ENCODE measurements around the gene POLR2E. TPM values are rescaled to one million over a fixed set of nuclear protein-coding genes. Genes with fewer than 3 reads are reported as not detected.

POLR2E gene
- total and polyA plus RNA-seq, 2 experiments from 2014 or later: 371 to 487 TPM

DNA sequence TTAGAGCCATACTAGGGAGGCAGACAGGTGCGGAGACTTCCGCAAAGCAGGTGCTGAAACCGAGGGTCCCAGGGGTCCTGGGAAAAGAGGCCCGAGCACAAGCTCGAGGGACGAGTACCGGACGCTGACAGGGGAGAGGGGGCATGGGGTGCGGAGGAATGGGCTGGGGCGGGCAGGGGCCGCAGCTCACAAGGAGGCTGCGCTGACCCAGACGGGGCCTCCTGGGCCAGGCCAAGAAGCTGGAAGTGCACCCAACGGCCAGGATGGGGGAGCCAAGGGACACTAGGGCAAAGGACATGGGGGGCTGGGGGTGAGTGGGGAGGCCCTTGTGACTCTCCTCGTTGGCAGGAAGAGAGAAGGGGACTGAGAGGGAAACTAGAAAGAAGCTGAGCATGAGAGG lies 1.8 kb downstream of the POLR2E start:
- Histone ChIP-seq H3K4me1 (ENCODE audit: low read depth) (peaks cover 6% of the 10 kb centered on the region), H3K27me3 (no peaks in the 10 kb centered on the region), H3K4me3 (no peak overlapping the region), H3K9me3 (ENCODE audit: low read depth) (no peaks in the 10 kb centered on the region), H3K36me3 (peaks cover 18% of the 10 kb centered on the region), H3K27ac (no peak overlapping the region)
- no peak for DNase-seq (ENCODE audit: low read depth in 1 of 2, low spot score in 1 of 2)
- TF ChIP-seq, protein P1, sequence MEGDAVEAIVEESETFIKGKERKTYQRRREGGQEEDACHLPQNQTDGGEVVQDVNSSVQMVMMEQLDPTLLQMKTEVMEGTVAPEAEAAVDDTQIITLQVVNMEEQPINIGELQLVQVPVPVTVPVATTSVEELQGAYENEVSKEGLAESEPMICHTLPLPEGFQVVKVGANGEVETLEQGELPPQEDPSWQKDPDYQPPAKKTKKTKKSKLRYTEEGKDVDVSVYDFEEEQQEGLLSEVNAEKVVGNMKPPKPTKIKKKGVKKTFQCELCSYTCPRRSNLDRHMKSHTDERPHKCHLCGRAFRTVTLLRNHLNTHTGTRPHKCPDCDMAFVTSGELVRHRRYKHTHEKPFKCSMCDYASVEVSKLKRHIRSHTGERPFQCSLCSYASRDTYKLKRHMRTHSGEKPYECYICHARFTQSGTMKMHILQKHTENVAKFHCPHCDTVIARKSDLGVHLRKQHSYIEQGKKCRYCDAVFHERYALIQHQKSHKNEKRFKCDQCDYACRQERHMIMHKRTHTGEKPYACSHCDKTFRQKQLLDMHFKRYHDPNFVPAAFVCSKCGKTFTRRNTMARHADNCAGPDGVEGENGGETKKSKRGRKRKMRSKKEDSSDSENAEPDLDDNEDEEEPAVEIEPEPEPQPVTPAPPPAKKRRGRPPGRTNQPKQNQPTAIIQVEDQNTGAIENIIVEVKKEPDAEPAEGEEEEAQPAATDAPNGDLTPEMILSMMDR (IDR thresholded peaks at IDR 0.05; ENCODE audit: low read depth, low read length): no peak

DNA sequence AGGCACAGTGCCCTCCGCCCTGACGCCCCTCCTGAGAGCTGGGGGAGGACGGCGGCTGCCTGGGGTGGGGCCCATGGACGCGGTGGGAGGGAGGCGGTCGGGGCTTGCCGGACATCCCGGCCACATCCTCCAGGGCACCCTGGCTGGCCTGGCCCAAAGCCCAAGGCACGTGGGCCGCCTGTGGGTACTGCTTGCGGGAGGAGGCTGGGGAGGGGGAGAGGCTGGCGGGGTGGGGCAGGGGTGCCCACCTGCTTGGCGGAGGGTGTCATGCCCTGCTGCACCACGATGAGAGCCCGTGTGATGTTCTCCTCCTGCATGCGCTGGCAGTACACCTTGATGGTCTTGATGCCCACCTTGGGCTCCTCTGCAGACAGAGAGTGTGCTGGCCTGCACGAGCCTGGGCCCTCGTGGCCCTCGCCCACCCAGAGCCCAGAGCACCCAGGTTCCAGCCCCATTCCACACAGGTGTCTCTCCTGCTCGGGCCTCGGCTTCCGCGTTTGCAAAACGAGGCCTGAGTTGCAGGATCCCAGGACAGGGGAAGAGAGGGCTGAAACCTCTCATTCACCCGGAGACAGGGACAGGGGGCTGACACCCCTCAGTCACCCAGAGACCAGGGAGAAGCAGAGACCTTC lies 3.5 kb downstream of the POLR2E start:
- TF ChIP-seq, protein P1 (IDR thresholded peaks at IDR 0.05; ENCODE audit: low read depth, low read length): no peak
- peaks cover 22% of the 10 kb centered on the region for H3K36me3 ChIP-seq

DNA sequence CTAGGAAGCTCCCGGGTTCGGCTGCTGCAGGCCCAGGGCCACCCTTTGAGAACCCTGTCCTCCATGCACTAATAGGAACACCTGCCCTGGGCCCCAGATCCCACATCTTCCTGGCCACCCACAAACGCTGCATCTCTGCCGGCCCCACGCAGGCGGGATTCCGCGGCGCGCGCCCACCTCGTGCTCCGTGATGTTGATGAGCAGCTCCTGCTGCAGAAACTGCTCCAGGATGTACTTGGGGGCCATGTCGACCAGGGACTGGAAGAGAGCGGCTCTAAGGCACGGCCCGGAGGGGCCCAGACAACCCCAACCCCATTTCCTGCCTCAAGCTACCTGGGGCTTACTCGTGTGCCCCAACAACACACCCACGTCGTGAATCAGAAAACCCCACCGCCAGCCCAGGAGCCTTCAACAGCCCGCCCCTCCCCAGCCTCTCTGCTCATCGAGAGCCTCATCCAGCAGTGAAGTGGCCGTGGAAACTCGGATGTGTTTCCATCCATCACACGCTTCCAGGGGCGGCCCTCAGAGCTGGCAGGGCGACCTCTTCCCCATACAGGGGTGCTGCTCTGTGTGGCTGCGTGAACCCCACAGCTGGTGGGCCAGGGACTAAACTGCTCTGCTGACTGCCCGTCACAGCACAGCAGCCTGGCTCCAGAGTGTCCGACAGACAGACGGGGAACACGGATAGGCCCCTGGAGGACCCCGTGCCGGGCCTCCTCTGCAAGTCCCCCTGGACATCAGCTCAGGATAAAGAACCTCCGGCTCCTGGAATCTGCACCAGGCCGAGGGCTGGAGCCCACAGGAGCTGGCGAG lies 4.2 kb downstream of the POLR2E start:
- TF ChIP-seq, protein P1 (IDR thresholded peaks at IDR 0.05; ENCODE audit: low read depth, low read length): no peak
- Histone ChIP-seq H3K4me3 (no peak overlapping the region), H3K4me1 (ENCODE audit: low read depth) (peaks cover 6% of the 10 kb centered on the region), H3K9me3 (ENCODE audit: low read depth) (no peaks in the 10 kb centered on the region), H3K27ac (no peak overlapping the region), H3K27me3 (no peaks in the 10 kb centered on the region), H3K36me3 (peaks cover 24% of the 10 kb centered on the region)
- no peak for DNase-seq (ENCODE audit: low read depth in 1 of 2, low spot score in 1 of 2)

More for the DNA sequence above, 3.5 kb downstream of the POLR2E start:
- no peak overlapping the region for H3K27ac ChIP-seq
- H3K9me3 ChIP-seq (ENCODE audit: low read depth): no peaks in the 10 kb centered on the region
- H3K4me3 ChIP-seq: no peak overlapping the region
- H3K27me3 ChIP-seq: no peaks in the 10 kb centered on the region
- H3K4me1 ChIP-seq (ENCODE audit: low read depth): peaks cover 6% of the 10 kb centered on the region
- DNase-seq (ENCODE audit: low read depth in 1 of 2, low spot score in 1 of 2): no peak

DNA sequence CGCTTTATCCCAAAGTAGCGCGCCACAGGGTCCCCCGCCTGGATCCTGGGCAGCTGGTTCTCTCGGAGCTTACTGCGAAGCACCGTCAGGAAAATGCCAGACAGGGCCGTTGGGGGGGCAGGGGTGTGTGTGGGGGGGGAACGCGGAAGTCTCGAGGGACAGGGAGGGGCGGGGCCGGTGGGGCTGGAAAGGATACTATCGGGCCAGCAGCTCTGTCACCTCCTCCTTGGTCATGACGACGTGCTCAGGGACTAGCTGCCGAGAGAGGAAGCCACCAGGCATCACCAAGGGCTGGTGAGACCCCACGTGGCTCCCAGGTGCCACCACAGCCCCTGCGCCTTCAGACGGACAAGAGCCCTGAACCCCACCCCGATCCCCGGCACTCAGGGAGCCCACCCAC lies 5.3 kb downstream of the POLR2E start:
- Histone ChIP-seq H3K27me3 (no peaks in the 10 kb centered on the region), H3K4me3 (no peak overlapping the region), H3K36me3 (peaks cover 24% of the 10 kb centered on the region), H3K9me3 (ENCODE audit: low read depth) (no peaks in the 10 kb centered on the region), H3K27ac (no peak overlapping the region), H3K4me1 (ENCODE audit: low read depth) (peaks cover 6% of the 10 kb centered on the region)
- no peak for DNase-seq (ENCODE audit: low read depth in 1 of 2, low spot score in 1 of 2)
- TF ChIP-seq, protein P1 (IDR thresholded peaks at IDR 0.05; ENCODE audit: low read depth, low read length): no peak

DNA sequence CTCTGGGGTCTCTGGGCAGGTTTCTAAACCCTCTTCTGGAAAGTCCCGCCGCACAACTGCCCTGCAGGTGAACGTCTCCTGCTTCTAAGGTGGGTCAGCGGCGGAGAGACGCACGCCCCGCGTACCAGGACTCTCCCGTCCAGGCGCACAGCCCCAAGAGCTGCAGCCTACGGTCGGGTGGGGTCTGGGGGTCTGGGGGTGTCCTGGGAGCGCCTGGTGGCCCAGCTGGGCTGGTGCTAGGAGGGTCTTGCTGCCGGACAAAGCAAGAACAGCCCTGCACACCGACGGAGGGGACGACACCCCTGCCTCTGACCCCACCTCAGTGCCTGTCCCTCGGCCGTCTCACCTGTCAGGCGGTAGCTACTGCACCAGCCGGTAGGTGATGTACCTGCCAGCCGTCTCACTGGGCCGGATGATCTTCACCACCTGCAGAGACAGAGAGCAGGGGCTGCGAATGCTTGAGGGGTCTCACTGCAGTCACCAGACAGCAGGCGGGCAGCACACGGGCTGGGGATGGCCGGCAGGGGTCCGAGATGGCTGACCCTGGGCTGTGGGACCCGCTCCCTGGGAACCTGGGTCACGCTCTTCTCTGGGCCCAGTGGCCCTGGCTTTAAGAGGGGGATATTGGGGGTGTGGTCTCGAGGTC lies 5.9 kb downstream of the POLR2E start:
- H3K4me1 ChIP-seq (ENCODE audit: low read depth): peaks cover 5% of the 10 kb centered on the region
- TF ChIP-seq, protein P1 (IDR thresholded peaks at IDR 0.05; ENCODE audit: low read depth, low read length): no peak
- peaks cover 24% of the 10 kb centered on the region for H3K36me3 ChIP-seq
- H3K4me3 ChIP-seq: no peak overlapping the region
- no peaks in the 10 kb centered on the region for H3K27me3 ChIP-seq
- no peak for DNase-seq (ENCODE audit: low read depth in 1 of 2, low spot score in 1 of 2)
- H3K9me3 ChIP-seq (ENCODE audit: low read depth): no peaks in the 10 kb centered on the region
- H3K27ac ChIP-seq: no peak overlapping the region

All from cardiac muscle cell (in vitro differentiated cells and primary cell).